GM18870 (cell line): Measurements from ENCODE around the gene RNF217.

Experiments used
- ATAC-seq: cut with Tn5 transposase; IDR thresholded peaks from one replicate; pipeline ENCODE4 v1.9.1; 2021; ENCODE audit warnings: moderate library complexity; ENCODE audit not compliant: unreplicated experiment

Gene RNF217

DNA sequence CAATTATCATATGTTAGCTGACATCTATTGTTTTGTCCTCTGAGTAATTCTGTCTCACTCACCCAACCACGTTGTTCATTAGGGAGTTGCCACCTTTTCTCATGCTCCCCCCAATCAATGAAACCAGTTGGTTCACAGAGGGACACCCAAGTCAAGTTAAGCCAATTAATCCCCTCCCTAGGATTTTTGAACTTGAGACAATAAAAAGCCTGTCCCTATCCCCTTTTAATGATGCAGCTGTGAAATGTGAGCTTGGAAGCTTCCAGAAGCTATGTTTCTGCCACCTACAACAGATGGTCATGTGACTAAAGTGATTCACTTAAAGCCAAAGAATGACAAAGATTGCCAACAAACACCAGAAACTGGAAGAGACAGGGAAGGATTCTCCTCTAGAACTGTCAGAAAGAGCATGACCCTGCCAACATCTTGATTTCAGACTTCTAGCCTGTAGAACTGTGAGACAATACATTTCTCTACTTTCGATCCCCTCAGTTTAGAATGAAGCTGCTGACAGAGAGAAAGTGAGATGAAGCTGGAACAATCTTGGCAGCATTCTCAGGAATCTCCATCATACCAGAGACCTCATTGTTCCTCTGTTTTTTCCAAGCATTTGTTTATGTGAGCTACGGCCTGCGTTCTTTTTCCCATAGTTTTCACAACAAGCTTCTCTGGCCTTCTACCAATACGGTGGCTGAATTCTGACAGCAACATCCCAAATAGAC lies 133.5 kb downstream of the RNF217 start:
- ATAC-seq, result no peak

DNA sequence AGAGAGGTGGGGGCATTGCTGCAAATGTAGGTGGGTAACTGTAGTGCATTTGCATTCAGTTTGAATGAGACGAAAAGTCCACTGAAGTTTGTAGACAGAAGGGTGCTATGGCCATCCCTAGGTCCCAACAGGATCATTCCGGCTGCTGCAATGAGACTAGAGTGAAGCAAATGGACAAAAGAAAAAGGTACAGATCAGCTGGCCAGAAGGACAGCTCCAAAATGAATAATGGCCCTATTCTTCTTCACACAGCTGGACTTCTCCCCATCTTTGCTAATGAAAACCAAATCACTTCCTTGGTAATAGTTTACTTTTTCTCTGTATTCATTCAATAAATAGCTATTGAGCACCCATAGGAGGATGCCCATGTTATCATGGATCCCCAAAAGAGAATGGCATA lies 134.9 kb downstream of the RNF217 start:
- no peak for ATAC-seq

DNA sequence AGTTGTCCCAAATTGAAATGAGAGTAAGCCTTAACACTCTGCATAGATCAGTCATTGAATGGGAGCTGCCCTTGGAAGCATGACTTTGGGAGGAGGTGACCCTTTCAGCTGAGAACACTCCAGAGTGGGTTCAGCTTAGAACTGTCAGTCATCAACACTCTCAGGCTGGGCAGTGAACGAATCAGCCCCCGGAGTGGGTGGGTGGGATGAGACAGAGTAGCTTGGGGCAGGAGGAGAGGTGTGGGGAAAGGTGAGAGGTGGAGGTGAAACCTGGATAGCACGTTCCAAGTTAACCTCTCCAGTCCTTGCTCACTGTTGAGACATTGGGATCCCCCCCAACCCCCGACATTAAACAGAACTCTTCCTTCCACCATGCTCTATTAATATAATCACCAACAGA lies 136.0 kb downstream of the RNF217 start:
- ATAC-seq, result no peak

DNA sequence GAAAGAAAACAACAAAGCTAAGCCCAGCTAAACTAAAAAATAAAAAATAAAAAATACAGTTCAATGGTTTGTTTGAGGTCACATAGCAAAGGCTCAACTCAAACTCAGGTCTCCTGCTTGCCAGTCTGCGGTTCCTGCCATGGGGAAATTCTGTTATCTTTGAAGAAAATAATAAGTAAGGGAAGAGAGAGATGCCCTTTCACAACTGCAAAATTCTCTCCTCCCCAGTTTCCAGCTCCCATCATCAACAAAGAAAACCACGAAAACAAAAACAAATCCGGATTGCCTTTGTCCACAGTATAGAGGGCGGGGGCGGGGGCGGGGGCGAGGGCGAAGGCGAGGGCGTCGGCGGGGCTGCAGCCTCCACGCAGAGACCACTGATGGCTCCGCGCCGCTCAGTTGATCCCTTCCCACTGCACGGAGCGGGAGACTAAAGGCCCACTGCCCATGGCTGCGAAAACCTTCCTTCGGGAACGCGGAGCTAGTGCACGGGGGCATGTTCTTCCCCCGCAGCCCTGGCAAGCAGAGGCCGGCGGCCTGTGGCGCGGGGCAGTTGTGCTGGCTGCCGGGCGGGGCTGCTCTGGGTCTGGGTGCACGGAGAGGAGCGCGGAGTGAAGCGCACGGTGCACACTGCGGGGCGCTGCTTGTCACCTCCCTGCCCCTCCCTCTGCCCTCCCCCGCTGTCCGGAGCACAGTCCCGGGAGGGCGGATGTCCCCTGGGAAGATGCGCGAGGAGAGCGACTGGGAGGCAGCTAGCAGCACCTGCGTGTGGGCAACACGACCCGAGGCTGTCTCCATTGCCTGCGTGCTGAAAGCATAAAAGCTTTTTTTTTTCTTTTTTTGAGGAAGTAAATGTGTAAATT lies 137.2 kb downstream of the RNF217 start:
- ATAC-seq, result peak; percentile 48

DNA sequence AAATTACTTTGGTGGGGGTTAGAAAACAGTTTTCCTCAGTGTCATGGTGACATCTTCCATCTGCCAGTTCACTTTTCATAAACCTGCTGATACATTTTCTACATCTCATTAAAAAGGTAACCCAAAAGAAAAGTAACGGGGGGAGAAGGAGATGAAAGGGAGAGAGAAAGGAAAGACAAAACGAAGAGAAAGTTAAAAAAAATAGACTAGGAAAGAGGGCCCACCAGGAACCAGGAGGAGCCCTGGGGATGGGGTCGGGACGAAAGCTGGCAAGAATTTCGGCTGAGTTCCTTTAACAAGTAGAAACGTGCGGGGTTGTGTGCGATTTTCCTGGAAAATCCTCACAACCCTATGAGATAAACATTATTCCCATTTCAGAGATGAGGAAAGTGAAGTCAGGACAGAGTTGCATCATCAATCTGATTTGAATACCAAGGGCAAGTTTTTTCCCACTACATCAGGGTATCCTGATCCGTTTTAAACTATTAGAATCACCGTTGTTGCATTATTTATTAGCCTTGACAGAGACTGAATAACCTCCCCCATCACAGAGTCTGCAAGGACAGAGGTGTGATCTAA lies 137.9 kb downstream of the RNF217 start:
- ATAC-seq, result no peak

DNA sequence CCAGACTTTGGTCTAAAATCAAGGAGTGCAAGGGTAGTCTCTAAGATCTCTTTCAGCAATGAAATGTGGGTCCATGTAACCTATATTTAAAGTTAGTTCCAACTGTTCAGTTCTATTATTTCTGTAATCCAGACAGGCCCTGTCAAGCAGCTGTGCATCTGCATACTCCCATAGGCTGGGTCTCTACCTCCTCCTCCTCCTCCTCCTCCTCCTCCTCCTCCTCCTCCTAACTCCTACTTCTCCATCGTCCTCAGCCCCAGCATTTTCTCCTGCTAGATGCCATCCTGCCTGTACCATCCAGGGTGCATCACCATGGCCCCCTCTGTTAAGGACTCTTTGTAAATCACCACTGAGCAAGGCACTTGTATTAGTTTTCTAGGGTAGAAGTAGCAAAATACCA lies 138.9 kb downstream of the RNF217 start:
- no peak for ATAC-seq

DNA sequence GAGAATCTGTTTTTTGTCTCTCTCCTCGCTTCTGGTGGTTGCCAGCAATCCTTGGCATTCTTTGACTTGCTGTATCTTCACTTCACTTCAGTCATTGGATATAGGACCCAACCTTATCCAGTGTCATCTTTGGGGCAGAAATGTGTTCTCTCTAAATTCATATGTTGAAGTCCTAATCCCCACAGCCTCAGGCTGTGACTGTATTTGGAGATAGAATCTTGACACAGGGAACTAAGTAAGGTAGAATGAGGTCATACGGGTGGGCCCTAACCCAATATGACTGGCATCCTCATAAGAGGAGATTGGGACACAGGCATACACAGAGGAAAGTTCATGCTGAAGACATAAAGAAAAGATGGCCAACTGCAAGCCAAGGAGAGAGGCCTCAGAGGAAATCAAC lies 139.4 kb downstream of the RNF217 start:
- no peak for ATAC-seq

DNA sequence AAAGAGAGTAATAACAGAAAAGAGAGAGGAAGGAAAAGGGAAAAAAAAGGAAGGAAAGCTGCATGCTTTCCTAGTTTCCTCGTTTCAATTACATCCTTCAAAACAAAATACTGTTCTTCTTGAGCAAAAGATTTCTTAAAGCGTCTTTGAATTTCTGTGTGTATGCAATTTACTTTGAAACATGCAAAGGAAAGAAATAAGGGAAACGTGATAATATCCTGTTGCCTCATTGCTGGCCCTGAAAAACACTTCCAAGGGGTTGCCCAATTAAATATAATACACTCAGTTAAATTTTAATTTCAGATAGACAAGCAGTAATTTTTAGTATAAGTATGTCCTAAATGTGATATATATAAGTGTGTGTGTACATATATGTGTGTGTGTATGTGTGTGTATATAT lies 140.2 kb downstream of the RNF217 start:
- ATAC-seq, result no peak

DNA sequence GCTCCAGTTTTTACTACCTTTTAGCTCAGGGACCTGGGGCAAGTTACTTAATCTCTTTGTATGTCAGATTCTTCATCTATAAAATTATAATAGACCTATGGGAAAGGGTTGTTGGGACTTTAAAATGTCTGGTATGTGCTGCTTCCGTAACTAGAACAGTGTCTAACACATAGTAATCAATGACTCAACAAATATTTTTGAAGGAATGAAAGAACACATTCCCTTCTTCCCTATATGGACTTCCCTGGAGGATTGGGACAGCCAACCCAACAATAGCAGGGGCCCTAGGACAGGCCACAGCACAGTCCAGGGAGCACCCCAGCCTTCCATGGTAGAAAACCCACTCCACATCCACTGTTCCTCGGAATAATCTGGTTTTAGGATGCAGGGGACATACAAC lies 140.7 kb downstream of the RNF217 start:
- no peak for ATAC-seq

DNA sequence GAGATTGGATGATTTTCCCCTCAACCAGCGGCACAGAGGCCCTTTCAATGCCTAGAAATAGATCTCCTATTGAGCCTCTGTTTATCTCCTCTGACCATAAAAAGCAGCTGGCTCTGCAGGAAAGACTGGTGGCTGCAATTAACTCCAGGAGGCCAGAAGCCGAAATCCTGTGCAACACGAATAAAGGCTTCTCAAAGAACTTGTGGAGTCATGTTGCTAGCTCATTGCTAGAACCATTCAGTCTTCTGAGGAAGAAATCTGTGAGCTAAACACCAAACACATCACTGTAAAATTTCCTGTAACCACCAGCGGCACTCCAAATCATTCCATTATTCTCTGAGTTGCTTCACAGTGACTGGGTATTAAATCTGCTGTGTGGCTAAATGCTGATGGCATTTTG lies 142.2 kb downstream of the RNF217 start:
- ATAC-seq, result no peak

DNA sequence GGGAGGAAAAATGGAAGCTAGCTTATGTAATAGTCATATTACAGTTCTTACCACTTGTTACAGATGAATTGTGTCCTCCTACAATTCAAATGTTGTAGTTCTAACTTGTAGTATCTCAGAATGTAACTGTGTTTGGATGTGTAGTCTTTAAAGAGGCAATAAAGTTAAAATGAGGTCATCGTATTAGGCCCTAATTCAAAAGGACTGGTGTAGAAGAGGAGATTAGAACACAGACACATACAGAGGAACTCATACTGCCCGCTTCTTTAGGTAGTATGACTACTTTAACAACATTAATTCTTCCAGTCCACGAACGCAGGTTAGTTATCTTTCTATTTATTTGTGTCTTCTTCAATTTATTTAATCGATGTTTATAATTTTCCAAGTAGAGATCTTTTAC lies 144.8 kb downstream of the RNF217 start:
- no peak for ATAC-seq

DNA sequence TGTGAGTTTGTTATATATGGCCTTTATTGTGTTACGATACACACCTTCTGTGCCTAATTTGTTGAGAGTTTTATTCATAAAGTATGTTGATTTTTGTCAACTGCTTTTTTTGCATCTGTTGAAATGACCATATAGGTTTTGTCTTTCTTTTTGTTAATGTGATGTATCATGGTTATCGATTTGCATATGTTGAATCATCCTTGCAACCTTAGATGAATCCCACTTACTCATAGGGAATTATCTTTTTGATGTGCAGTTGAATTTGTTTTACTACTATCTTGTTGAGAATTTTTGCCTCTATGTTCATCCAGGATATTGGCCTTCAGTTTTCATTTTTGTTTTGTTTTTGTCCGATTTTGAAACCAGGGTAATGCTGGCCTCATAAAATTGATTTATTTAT lies 145.7 kb downstream of the RNF217 start:
- ATAC-seq, result no peak

DNA sequence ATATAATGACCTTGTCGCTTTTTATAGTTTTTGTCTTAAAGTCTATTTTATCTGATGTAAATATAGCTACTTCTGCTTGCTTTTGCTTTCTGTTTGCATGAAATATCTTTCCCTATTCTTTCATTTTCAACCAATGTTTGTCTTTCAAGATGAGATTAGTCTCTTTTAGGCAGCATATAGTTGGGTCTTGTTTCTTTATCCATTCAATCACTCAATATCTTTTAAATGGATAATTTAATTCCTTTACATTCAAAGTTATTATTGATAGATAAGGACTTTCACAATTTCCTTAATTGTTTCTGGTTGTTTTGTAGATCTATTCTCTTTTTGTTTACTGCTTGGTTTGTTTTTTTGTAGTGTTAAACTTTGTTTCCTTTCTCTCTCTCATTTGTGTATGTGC lies 147.8 kb downstream of the RNF217 start:
- ATAC-seq, result no peak

DNA sequence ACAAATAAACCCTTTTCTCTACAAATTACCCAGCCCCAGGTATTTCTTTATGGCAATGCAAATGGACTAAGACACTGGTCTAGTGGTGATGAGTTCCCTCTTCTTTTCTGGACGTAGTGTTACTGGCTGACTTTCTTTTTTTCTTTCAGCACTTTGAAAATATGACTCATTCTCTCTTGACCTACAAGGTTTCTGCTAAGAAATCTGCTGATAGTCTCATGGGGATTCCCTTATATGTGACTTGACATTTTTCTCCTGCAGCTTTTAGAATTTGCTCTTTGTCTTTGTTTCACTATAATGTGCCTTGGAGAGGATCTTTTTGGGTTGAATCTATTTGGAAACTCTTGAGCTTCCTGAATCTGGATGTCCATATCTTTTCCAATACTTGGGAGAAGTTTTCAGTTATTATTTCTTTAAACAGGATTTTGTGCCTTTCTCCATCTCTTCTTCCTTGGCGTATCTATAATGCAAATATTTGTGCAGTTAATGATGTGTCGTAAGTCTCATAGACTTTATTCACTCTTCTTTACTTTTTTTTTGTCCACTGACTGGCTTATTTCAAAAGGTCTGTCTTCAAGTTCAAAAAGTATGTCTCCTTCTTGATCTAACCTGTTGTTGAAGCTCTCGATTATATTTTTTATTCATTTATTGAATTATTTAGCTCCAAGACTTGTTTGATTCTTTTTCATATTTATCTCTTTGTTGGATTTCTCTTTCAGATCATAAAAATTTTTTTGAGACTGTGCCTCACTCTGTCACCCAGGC lies 149.2 kb downstream of the RNF217 start:
- ATAC-seq, result no peak

DNA sequence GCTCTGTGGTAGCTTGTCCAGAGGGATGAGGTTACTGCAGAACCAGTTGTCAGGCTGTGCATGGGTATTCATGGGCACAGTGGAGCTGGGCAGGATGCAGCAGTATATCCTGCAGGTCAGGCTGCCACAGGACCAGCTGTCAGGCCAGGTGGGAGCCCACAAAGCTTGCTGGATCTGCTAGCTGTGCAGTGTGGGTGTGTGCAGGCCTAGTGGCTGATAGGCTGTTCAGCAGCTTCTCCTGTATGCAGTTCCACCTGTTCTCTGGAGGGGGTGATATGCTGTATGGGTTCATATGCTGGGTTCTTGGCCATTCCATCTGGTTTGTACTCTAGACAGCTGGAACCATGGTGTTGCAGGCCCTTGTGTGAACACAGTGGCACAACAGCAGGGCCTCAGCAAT lies 150.7 kb downstream of the RNF217 start:
- ATAC-seq, result no peak

DNA sequence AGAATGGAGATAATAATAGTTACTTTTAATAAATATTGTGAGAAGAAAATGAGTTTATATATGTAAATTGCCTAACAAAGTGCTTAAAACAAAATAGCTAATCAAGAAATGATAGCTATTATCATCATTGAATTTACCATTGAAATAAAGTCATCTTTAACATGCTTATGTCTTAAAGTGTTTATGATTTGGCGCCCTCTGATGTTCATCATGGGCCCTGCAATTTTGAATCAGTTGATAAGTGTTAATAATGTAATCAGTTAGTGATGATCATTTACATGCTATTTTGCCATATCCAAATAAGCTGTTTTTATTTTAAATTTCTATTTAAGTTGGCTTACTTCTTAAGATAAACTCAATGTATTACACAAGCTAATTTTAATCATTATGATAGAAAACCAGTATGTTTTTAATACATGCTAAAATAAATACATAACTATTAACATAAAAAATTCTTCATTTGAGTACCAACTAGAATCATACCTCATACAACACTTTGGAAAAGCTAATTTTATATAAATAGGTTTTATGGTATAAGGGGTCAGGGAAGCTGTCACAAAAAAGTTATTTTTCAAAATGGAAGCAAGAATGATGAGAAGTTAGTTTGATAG lies 152.1 kb downstream of the RNF217 start:
- ATAC-seq, result no peak

DNA sequence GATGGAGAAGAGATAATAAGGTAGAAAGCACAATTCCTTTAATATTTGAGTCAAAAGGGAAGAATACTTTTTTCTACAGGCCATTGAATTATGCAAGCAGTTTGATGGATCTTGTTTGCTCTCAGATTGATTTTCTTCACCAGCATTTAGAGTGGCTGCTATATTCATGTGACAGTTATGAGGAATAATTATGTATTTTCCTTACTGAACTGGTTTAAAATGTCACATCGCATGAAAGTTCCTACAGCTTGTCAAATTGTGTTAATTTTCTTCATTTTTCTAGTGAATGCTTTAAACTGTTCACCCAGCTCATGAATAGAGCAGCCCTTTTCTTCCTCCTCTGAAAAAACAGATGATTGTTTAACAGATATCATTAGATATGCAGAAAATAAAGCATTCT lies 153.9 kb downstream of the RNF217 start:
- no peak for ATAC-seq

DNA sequence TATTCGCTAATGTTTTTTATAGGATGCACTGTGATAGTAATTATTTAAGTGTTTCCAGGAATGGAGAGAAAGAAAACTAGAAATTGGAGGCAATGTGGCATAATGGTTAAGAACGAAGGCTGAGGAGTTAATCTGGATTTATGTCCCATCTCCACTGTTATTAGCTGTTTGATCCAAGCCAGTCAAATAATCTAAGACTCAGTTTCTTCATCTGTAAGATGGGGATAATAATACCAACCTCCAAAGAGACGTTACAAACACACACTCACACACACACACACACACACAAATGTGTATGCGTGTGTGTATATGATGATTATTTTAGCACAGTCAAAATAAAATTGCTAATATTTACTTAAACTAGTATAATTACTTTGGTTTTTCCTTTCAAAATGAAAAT lies 154.5 kb downstream of the RNF217 start:
- ATAC-seq, result no peak

DNA sequence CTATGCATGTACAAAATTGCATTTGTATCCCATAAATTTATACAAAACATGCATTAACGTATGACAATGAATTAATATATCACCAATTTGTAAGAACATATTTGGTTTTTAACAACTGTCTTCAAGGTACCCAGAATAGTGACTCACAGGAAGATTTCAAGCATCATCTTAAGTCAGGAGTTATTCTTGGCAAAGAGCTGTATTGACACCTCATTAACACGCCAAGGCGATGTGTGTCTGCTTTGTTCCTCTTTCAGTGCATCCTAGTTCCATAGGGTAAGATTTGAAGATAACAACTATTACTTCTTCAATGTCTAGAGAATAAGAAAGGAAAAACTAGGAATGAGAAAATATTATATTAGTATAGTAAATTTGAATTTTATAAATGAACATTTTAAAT lies 155.6 kb downstream of the RNF217 start:
- ATAC-seq, result no peak

DNA sequence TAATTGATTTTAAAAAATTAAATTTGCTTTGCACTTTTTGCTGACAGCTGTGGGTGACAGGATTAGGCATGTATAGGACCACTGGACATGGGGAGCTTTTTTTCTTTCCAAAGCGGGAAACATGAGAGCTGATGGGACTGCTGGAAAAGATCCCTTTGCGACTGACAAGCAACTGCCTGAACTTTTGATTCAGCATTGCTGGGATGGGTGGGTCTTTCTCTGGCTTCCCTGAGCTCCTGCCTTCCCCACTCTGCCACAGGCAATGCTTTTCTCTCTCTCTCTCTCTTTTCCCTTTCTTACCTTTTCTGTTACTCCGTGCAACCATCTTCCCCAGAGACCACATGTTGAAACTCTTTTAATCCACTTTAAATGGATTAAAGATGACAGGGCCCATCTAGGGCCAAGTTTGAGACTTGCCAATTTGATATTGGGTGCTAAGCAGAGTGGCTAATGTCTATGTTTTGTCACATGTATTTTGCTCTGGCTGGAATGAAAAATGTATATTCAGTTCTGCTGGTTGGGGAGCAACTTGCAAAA lies 157.9 kb downstream of the RNF217 start:
- ATAC-seq, result no peak

DNA sequence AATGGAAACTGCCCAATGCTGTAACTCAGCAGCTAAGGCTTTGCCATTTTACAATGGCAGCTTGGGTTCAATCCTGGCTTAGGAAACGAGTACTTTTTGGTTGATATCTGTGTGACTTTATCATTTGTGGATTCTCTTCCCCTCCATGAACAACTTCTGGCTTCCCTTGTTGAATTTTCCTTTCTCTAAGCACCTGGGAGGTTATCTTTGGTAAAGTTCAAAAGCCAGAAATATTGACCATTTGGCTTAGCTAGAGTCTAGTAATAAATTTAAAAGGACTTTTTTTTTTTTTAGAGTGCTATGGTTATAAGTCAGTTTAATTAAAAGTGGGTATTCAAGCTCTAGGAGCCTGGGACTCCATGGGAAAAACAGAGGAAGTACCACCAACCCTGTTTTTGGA lies 159.7 kb downstream of the RNF217 start:
- no peak for ATAC-seq
